Stimulated activated CD8-positive, alpha-beta memory T cell treated with anti-CD3 and anti-CD28 coated beads, Interleukin-12 subunit alpha, Interleukin-12 subunit beta, amount 100 ng/mL, for 4 hours (primary cell): ENCODE measurements around the gene GPC5.

Experiments used
- DNase-seq: peaks from one replicate; pipeline ENCODE4 v3.0.0-alpha.2; 2020; ENCODE audit warnings: low read depth

The GPC5 gene

GRCh38 chr13:92365904-92366303, 967.5 kb downstream of the GPC5 start:
- DNase-seq, result no peak

- no peak for DNase-seq
Observed at GRCh38 chr13:92377396-92377795, 979.0 kb downstream of the GPC5 start.

GRCh38 chr13:92379371-92379770, 981.0 kb downstream of the GPC5 start:
- no peak for DNase-seq

GRCh38 chr13:92384410-92384809, 986.0 kb downstream of the GPC5 start:
- no peak for DNase-seq

GRCh38 chr13:92387245-92387644, 988.8 kb downstream of the GPC5 start:
- no peak for DNase-seq

- DNase-seq, result no peak
Observed at GRCh38 chr13:92390217-92390616, 991.8 kb downstream of the GPC5 start.

- no peak for DNase-seq
Observed at GRCh38 chr13:92403606-92404005, 1005.2 kb downstream of the GPC5 start.

GRCh38 chr13:92407858-92408257, 1009.4 kb downstream of the GPC5 start:
- no peak for DNase-seq

GRCh38 chr13:92412481-92412880, 1014.1 kb downstream of the GPC5 start:
- DNase-seq, result no peak

GRCh38 chr13:92412996-92413395, 1014.6 kb downstream of the GPC5 start:
- no peak for DNase-seq

GRCh38 chr13:92413452-92413851, 1015.0 kb downstream of the GPC5 start:
- DNase-seq, result no peak

GRCh38 chr13:92414851-92415250, 1016.4 kb downstream of the GPC5 start:
- no peak for DNase-seq

GRCh38 chr13:92415781-92416180, 1017.4 kb downstream of the GPC5 start:
- no peak for DNase-seq

GRCh38 chr13:92418818-92419412, 1020.5 kb downstream of the GPC5 start:
- DNase-seq, result no peak

- no peak for DNase-seq
Observed at GRCh38 chr13:92429231-92429630, 1030.8 kb downstream of the GPC5 start.

- no peak for DNase-seq
Observed at GRCh38 chr13:92433386-92433785, 1035.0 kb downstream of the GPC5 start.

GRCh38 chr13:92433963-92434362, 1035.5 kb downstream of the GPC5 start:
- no peak for DNase-seq

- no peak for DNase-seq
Observed at GRCh38 chr13:92436924-92437323, 1038.5 kb downstream of the GPC5 start.

GRCh38 chr13:92444244-92444643, 1045.8 kb downstream of the GPC5 start:
- DNase-seq, result no peak

GRCh38 chr13:92451060-92451459, 1052.6 kb downstream of the GPC5 start:
- DNase-seq, result no peak

GRCh38 chr13:92452840-92453239, 1054.4 kb downstream of the GPC5 start:
- DNase-seq, result no peak

GRCh38 chr13:92459306-92459705, 1060.9 kb downstream of the GPC5 start:
- DNase-seq, result no peak

GRCh38 chr13:92460479-92460878, 1062.1 kb downstream of the GPC5 start:
- no peak for DNase-seq

GRCh38 chr13:92461402-92461801, 1063.0 kb downstream of the GPC5 start:
- no peak for DNase-seq

GRCh38 chr13:92461831-92462230, 1063.4 kb downstream of the GPC5 start:
- DNase-seq, result no peak
